Epithelial cell of proximal tubule (primary cell): ENCODE results near the gene LHX3. TPM values are rescaled to one million over a fixed set of nuclear protein-coding genes. Genes with fewer than 3 reads are reported as not detected.

Source experiments
- DNase-seq: peaks from one replicate; pipeline ENCODE4 v3.0.0-alpha.2; 2011; ENCODE audit warnings: low read depth
- H3K4me3 ChIP-seq: 2 replicates; pipeline ENCODE4 v1.5.1; 2011; ENCODE audit warnings: low read depth, mild to moderate bottlenecking, low read length
- CTCF ChIP-seq: conservative IDR thresholded peaks from 2 replicates; pipeline ENCODE4 v1.5.1; 2012; ENCODE audit warnings: low read depth, mild to moderate bottlenecking, low read length
- total RNA-seq: library from RNA; depleted of rRNA; stranded (reverse); fragments of >200 nt; gene quantifications from 2 replicates; pipeline ENCODE4 v1.2.3, GENCODE V29; 2015

The LHX3 gene
- total RNA-seq, 1 donor from 2014 or later, result not detected

GRCh38 chr9:136178773-136179075 is 26.2 kb downstream of the LHX3 start:
- no peak overlapping the region for H3K4me3 ChIP-seq
- TF ChIP-seq CTCF, result no peak
- DNase-seq, result no peak

GRCh38 chr9:136178061-136178772 is 26.7 kb downstream of the LHX3 start:
- no peak overlapping the region for H3K4me3 ChIP-seq
- DNase-seq, result no peak
- TF ChIP-seq CTCF, result no peak

GRCh38 chr9:136177224-136177623 is 27.7 kb downstream of the LHX3 start:
- DNase-seq, result no peak
- TF ChIP-seq CTCF, result no peak
- H3K4me3 ChIP-seq, result no peak overlapping the region

GRCh38 chr9:136175616-136176197 is 29.2 kb downstream of the LHX3 start:
- H3K4me3 ChIP-seq, result no peak overlapping the region
- no peak for TF ChIP-seq CTCF
- DNase-seq, result no peak

- H3K4me3 ChIP-seq, result no peak overlapping the region
- no peak for DNase-seq
- no peak for TF ChIP-seq CTCF
Measured at GRCh38 chr9:136174779-136175615, 29.9 kb downstream of the LHX3 start.

GRCh38 chr9:136173648-136174290 is 31.2 kb downstream of the LHX3 start:
- H3K4me3 ChIP-seq, result no peak overlapping the region
- DNase-seq, result no peak
- TF ChIP-seq CTCF, result no peak
